ENCODE results near the gene SNAP91. TPM values are rescaled to one million over a fixed set of nuclear protein-coding genes. Genes with fewer than 3 reads are reported as not detected.

Gene SNAP91
- total RNA-seq, 4 donors from 2014 or later, result 1.8 to 18.1 TPM; not detected in 2

- intact Hi-C loops (cut with DNase I; ENCODE audit: low total_unique reads), result no loop called here
- Histone ChIP-seq H3K4me3 (no peak overlapping the region), H3K9me3 (no peaks in the 10 kb centered on the region), H3K4me1 (no peaks in the 10 kb centered on the region), H3K27ac (no peak overlapping the region), H3K27me3 (no peaks in the 10 kb centered on the region), H3K36me3 (no peaks in the 10 kb centered on the region)
- TF ChIP-seq POLR2A (IDR thresholded peaks at IDR 0.05) (no peak), CTCF (IDR thresholded peaks at IDR 0.05) (no peak)
- DNase-seq, result no peak
Observed at GRCh38 chr6:83536647-83537589, 172.0 kb downstream of the SNAP91 start.

- no peaks in the 10 kb centered on the region for H3K27me3 ChIP-seq
- no peaks in the 10 kb centered on the region for H3K4me1 ChIP-seq
- intact Hi-C loops (cut with DNase I; ENCODE audit: low total_unique reads), result no loop called here
- no peak for DNase-seq
- TF ChIP-seq CTCF (IDR thresholded peaks at IDR 0.05), result peak; percentile 20 to 38 (median 33)
- no peak for TF ChIP-seq POLR2A (IDR thresholded peaks at IDR 0.05)
- no peak overlapping the region for H3K4me3 ChIP-seq
- H3K9me3 ChIP-seq, result no peaks in the 10 kb centered on the region
- H3K36me3 ChIP-seq, result no peaks in the 10 kb centered on the region
- no peak overlapping the region for H3K27ac ChIP-seq
Observed at GRCh38 chr6:83536034-83536646, 172.8 kb downstream of the SNAP91 start.

- intact Hi-C loops (cut with DNase I; ENCODE audit: low total_unique reads), result loop anchor here (10.0 kb wide), 1 partner anchor 294 kb away; no protein-coding TSS in a partner anchor
- Histone ChIP-seq H3K4me1 (no peaks in the 10 kb centered on the region), H3K27ac (no peak overlapping the region), H3K9me3 (no peaks in the 10 kb centered on the region), H3K36me3 (no peaks in the 10 kb centered on the region), H3K27me3 (no peaks in the 10 kb centered on the region), H3K4me3 (no peak overlapping the region)
- no peak for TF ChIP-seq POLR2A (IDR thresholded peaks at IDR 0.05)
- TF ChIP-seq CTCF (IDR thresholded peaks at IDR 0.05), result peak in 1 of 4 experiments; percentile 9
- no peak for DNase-seq
Observed at GRCh38 chr6:83518816-83519480, 190.0 kb downstream of the SNAP91 start.

GRCh38 chr6:83517500-83517899 lies 191.4 kb downstream of the SNAP91 start:
- no peaks in the 10 kb centered on the region for H3K9me3 ChIP-seq
- no peaks in the 10 kb centered on the region for H3K36me3 ChIP-seq
- no peak for TF ChIP-seq CTCF (IDR thresholded peaks at IDR 0.05)
- TF ChIP-seq POLR2A (IDR thresholded peaks at IDR 0.05), result no peak
- no peak overlapping the region for H3K4me3 ChIP-seq
- H3K27me3 ChIP-seq, result no peaks in the 10 kb centered on the region
- H3K27ac ChIP-seq, result no peak overlapping the region
- no peaks in the 10 kb centered on the region for H3K4me1 ChIP-seq
- DNase-seq, result no peak
- intact Hi-C loops (cut with DNase I; ENCODE audit: low total_unique reads), result loop anchor here (10.0 kb wide), 1 partner anchor 293 kb away; no protein-coding TSS in a partner anchor
